HG03575 (cell line): Measurements from ENCODE around the gene UVRAG.

Source experiments
- ATAC-seq: cut with Tn5 transposase; IDR thresholded peaks from one replicate; pipeline ENCODE4 v1.9.1; 2021; ENCODE audit not compliant: unreplicated experiment, insufficient number of reproducible peaks, low FRiP score; ENCODE audit errors: extremely low read depth

UVRAG gene

GRCh38 chr11:76103460-76103859, 288.4 kb downstream of the UVRAG start:
- no peak for ATAC-seq

GRCh38 chr11:76104285-76104684, 289.3 kb downstream of the UVRAG start:
- no peak for ATAC-seq

GRCh38 chr11:76105637-76106036, 290.6 kb downstream of the UVRAG start:
- no peak for ATAC-seq

- no peak for ATAC-seq
Measured at GRCh38 chr11:76107971-76108370, 293.0 kb downstream of the UVRAG start.

- no peak for ATAC-seq
Measured at GRCh38 chr11:76114238-76114637, 299.2 kb downstream of the UVRAG start.

GRCh38 chr11:76115555-76115954, 300.5 kb downstream of the UVRAG start:
- ATAC-seq = no peak

- ATAC-seq = no peak
Measured at GRCh38 chr11:76119032-76119431, 304.0 kb downstream of the UVRAG start.

- no peak for ATAC-seq
Measured at GRCh38 chr11:76119779-76120178, 304.8 kb downstream of the UVRAG start.

- ATAC-seq = no peak
Measured at GRCh38 chr11:76120513-76121101, 305.6 kb downstream of the UVRAG start.

GRCh38 chr11:76123248-76123647, 308.2 kb downstream of the UVRAG start:
- no peak for ATAC-seq

GRCh38 chr11:76124905-76125770, 310.1 kb downstream of the UVRAG start:
- ATAC-seq = no peak

GRCh38 chr11:76129729-76130128, 314.7 kb downstream of the UVRAG start:
- no peak for ATAC-seq

GRCh38 chr11:76131142-76131541, 316.1 kb downstream of the UVRAG start:
- no peak for ATAC-seq

- no peak for ATAC-seq
Measured at GRCh38 chr11:76131671-76132631, 316.9 kb downstream of the UVRAG start.

- ATAC-seq = no peak
Measured at GRCh38 chr11:76134239-76134638, 319.2 kb downstream of the UVRAG start.

GRCh38 chr11:76135491-76135890, 320.5 kb downstream of the UVRAG start:
- no peak for ATAC-seq

- ATAC-seq = no peak
Measured at GRCh38 chr11:76139314-76139713, 324.3 kb downstream of the UVRAG start.

- ATAC-seq = no peak
Measured at GRCh38 chr11:76140912-76141574, 326.0 kb downstream of the UVRAG start.
